HG02588 (cell line): ENCODE results near the gene GGTA1.
A peak's percentile ranks its signal among the peaks of the same experiment; 100 is the strongest.
"Not testable (repeated sequence)": the region's sequence is repeated elsewhere in the genome, so short reads cannot be mapped to it uniquely, and the experiment has no call there.

ENCODE experiments used
- ATAC-seq: cut with Tn5 transposase; IDR thresholded peaks from one replicate; pipeline ENCODE4 v1.9.1; 2021; ENCODE audit warnings: mild to moderate bottlenecking, moderate library complexity; ENCODE audit not compliant: unreplicated experiment

The GGTA1 gene

DNA sequence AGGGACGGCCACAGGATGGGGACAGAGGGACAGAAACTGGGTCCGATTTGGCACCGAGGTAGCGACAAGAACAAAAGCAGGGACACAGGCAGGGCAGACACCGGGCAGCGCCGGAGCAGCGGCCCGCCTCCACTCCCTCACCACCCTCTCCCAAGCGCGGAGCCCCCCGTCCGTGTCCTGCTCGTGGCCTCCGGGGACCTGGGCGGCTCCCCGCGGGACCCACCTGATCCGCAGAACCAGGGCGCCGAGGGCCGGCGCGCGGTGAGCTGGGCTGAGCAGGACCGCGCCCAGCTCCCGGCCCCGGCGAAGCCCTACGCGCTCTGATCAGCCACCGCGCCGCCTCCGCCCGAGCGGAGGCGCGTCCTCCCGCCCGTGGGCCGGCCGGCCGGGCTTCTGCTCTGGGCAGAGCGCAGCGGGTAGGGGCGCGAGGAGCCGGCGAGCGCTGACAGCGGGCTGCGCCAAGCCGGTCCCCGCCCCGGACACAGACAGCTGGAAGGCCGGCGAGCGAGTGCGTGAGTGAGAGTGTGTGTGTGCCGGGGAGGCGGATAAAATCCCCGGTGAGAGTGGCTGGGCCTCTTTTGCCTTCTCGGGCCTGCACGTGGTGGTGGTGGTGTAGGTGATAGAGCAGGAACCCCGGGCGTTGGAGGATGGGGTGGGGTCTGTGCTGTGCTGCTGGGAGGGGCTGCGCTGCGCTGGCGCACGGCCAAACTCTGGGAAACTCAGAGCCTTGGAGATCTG, at the start of gene GGTA1:
GGTA1 (minus strand) TSS at position 418 of the 738 bp plus-strand sequence. CDS start 31,922 bp downstream, outside the sequence.
- no peak for ATAC-seq

DNA sequence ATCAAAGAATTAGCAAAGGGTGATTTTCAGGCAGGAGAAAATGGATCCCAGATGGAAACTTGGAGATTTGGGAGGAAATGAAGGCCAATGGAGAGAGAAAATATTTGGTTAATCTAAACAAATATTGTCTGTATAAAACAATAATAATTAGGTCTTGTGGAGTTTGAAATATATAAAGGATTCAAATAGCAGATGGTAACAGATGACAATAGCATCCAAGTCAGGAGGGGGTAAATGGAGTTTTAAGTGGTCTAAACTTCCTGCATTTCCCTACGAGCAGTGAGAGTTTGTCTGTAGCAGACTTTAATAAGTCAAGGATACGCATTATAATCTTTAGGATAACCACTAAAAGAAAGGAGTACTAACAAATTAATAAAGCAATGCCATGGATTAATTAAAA, 49.0 kb upstream of the GGTA1 start:
- no peak for ATAC-seq

DNA sequence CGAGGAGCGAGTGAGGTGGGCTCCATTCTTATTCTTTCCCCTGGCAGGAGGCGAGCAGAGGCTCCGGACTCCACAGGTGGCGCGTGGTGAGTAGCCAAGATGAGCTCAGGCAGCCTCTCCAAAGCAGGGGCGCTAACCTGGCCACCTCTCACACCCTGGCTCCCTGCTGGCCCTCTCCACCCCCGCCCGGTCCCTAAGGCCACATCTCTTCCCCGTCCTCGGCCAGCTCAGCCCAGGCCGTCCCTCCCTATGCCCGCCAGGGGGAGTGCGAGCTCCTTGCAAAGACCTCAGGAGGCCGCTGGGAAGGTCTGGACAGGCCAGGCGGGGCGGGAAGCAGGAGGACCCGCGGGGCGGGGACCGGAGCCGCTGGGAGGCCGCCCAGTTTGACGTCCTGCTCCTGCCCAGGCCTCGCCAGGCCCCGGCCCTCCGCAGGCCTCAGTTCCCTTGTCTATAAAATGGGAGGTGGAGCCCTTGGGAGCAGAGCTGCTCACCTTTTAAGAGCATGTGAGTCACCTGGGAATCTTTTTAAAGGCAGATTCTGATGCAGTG, 46.3 kb upstream of the GGTA1 start:
- ATAC-seq: peak; percentile 82

DNA sequence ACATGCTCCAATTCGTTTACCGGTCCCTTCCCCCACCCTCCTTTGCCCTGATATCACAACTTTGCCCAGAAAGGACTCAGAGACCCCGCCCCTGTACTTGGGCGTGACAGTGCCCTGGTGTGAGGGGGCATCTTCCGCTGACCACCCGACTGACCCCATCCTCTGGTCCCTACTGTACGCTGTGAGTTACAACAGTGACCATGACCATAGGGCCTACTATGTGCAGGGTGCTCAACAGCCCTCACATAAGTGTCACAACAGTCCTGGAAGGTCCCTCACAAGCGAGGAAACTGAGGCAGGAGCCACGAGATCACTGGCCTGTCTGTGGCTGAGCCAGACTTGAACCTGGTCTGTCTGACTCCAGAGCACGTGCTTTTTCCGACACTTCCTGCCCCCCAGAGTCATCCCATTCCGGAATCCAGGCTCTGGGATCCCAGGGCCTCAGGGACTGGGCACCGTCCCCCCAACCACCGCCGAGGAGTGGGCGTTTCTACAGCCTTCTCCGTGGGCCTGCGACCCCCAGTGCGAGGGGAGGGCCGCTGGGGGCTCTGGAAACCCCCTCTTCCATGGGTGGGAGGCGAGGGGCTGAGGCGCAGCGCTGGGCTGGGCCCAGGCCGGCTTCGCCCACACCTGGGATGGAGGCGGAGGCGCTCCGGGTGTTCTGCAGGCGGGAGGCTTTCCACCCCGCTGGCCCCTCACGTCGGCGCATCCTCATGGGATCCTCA, 45.7 kb upstream of the GGTA1 start:
- ATAC-seq: no peak

DNA sequence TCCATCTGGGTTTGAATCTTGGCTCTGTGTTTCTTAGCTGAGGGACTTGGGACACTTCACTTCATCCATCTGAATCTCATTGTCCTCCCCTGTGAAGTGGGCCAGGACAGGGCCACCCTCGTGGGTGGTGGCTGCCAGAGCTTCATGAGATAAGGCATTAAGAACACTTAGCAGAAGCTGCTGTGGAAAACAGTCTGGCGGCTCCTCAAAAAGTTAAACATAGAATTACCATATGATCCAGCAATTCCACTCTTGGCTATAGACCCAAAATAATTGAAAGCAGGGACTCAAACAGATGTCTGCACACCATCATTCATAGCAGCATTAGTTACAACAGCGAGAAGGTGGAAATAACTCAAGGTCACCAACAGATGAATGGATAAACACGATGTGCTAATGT, 42.4 kb upstream of the GGTA1 start:
- no peak for ATAC-seq

DNA sequence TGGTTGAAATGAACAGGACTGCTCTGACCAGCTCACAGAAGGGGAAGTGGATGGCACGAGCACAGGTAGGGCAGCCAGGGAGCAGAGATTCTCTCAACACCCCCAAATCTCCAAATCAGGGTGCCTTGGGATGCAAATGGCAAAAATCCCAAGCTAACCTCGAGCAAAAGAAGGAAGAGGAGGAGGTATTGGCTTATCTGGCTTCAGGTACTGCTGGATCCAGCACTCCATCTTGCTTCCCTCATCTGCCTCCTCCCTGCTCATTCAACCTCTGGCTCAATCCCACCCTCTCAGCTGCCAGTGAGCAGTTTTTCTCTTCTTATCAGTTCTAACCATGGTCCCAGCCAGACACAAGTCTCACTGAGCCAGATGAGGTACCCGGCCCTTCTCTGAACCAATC, 41.6 kb upstream of the GGTA1 start:
- ATAC-seq: no peak

DNA sequence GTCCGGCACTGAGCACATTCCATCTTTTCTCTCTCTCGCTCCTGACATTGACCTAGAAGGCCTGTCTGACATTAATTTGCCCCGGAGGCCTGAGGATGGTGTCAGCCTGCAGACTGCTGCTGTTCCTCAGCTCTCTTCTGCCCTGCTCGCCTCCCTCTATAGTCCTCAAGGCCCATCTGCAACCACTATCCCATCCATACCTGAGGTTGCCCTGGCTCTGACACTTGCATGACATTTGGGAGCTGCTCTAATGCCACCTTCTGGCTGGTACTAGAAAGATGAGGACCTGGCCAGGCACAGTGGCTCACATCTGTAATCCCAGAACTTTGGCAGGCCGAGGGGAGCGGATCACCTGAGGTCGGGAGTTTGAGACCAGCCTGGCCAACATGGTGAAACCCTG, 38.6 kb upstream of the GGTA1 start:
- no peak for ATAC-seq

GRCh38 chr9:121537283-121537682, 37.6 kb upstream of the GGTA1 start:
- ATAC-seq: no peak

DNA sequence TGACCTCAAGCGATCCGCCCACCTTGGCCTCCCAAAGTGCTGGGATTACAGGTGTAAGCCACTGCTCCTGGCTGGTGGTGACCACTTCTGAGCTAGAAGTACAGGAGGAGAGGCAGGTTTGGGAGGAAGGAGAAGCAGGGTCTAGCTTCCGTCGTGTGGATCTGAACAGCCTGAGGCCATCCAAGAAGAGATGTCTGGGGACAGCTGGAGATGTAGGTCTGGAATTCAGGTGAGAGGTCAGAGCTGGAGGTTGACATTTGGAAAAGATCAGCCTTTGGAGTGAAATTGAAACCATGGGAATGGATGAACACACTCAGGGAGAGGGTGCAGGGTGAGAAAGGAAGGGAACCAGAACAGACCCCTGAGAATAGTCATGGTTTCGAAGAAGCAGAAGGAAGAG, 33.2 kb upstream of the GGTA1 start:
- no peak for ATAC-seq

DNA sequence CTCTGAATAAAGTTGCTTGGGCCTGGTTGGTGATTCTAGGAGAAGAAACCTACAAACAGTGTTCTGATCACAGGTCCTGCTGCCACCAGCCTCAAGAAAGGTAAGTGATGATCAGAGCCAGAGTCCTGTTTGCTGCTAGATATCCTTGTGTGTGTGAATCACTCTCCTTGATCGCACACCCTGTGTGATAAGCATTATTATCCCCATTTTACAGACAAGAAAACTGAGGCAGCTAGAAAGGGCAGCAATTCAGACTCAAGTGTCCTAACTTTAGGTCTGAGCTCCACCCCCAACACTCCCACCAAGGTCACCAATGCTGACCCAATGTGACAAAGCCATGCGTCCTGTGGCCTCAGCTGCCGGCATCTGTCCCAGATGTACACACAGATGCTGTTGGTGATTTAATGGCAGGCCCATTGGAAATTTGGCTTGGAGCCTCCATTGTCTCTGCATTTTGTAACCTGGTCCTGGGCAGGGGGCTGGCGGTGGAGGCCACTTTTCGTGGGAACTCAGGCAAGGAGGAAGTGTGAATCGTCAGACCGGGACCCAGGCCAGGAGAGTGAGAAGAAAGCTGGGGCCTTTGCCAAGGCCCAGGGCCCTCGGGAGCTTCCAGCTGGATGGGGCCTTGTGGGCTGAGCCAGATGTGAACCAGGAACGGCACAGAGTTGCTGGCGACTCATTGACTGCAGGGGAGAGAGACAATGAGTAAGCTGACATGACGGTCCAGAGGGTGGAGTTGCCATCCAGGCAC, 29.8 kb upstream of the GGTA1 start:
- no peak for ATAC-seq

DNA sequence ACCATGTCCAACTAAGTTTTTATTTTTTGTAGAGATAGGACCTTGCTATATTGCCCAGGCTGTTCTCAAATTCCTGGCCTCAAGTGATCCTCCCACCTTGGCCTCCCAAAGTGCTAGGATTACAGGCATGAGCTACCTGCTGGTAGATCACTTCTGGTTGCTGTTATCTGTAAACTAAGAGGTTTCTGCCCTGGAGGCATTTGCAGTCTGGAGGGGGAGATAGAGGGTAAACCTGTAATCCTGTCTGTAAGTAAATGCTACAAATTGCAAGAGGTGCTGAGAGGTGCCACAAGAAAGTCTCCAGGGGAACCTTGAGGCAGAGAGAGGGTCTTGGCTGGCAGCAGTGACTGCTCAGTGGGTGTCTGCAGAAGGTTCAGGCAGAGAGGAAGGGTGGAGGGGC, 29.0 kb upstream of the GGTA1 start:
- no peak for ATAC-seq

DNA sequence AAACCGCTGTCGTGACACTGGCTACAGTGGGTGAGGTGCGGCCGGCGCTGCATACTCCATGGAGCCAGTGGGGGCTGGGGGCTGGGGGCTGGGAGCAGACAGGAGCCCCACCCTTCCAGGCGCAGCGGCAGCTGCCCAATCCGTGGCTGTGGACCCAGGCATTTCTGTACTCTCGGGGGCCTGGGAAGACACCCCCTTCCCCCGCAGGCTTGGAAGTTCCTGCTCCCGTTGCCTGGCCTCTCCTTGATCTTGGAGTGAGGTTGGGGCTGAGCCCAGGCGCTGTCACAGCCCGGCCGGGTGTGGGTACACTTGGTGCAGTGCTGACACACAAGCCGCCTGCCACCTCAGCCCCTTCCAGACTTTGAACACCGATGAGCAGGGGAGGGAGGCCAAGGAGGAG, 27.7 kb upstream of the GGTA1 start:
- no peak for ATAC-seq

DNA sequence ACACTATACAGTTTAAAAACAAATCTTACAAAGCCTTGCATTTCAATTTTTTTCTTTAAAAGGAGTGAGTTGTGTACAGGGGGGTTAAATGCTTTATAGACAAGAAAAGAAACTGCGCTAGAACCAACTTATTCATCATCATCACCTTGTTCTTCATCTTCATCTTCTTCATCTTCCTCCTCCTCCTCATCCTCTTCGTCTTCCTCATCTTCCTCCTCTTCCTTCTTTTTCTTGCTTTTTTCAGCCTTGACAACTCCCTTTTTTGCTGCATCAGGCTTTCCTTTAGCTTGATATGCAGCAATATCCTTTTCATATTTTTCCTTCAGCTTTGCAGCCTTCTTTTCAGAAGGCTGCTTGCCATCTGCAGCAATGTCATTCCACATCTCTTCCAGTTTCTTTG, 20.0 kb upstream of the GGTA1 start:
- ATAC-seq: not testable (repeated sequence)

DNA sequence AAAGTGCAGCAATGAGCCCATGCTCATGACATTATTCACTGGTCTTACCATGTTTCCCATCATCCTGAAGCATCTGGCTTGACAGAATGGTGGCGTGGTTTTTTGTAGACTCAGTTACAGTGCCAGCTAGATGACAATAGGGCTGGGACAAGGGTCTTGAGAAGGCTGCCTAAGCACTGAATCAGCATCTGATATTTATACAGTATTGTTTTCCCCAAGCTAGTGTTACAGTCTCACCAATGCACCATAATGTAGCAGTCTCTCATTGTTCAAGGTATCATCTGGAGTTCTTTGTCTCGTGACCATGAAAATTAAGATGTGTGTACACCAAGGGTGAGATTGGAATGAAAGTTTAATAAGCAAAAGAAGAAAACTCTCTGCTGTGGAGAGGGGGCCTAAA, 19.0 kb upstream of the GGTA1 start:
- ATAC-seq: no peak

GRCh38 chr9:121513166-121513565, 13.5 kb upstream of the GGTA1 start:
- ATAC-seq: not testable (repeated sequence)

- no peak for ATAC-seq
These were observed 11.3 kb upstream of the GGTA1 start for GRCh38 chr9:121510766-121511550.

DNA sequence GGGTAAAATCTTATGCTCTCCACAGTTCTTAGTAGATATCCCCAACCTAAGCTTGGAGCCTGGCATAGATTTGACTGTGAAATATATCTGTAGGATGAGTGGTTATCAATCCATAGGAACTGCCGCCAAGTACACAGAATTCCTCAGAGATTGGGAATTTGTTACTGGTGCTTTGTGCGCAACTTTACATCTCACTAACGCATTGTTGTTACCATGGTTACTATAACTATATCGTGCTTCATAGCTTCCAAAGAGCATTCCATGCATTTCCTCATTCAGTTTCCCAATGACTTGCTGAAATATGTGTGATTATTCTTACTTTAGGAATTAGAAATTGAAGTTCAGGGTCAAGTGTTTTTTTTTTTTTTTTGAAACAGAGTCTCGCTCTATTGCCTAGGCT, 9.5 kb upstream of the GGTA1 start:
- ATAC-seq: no peak

DNA sequence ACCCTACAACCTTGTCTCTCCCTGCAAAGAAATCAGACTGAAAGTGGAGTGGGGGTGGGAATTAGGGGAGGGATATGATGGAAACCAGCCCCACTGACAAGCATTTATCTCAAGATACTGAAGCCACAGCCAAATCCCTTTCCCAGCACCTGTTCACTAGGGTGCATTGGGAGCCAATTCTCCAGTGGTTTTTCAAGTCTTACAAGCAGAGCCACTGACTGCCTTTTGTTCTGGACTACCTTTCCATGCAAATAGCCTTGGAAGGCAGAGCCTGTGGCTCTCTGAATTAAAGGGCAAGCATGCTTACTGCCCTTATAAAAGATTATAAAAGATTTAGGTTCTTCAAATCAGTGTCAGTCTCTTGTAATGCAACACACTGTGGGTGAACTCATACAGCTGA, 8.8 kb upstream of the GGTA1 start:
- no peak for ATAC-seq

GRCh38 chr9:121505903-121506735, 6.5 kb upstream of the GGTA1 start:
- no peak for ATAC-seq

GRCh38 chr9:121503444-121503843, 3.8 kb upstream of the GGTA1 start:
- no peak for ATAC-seq
